ENCODE results near the gene EDAR.

EDAR gene

DNA sequence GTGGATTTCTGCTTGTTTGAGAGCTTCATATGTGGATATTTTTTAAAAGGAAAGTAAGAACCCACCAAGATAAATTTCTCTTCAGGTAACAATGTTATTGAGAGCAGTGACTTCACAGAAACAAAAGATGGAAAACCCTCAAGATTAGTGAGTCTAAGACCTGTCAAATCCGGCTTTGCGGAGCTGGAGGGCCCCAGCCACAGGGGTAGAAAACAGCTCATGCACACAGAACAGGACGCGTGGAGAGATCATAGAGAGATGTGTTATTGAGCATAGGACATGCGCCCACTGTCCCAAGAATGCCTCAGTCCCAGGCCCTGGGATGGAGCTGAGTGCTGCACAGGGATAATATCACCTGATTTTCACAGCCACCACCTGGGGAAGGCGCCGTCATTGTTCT is 21.3 kb downstream of the EDAR start:
- no peak for TF ChIP-seq CTCF (IDR thresholded peaks at IDR 0.05; ENCODE audit: extremely low read depth, insufficient read depth, missing control alignments)
- no peak for DNase-seq (ENCODE audit: low spot score)
- in situ Hi-C loops (cut with MboI; ENCODE audit: low pct_unique_long_range_greater_than_20kb, low sequenced_read_pairs, unreplicated experiment), result loop anchor here (25.0 kb wide), 1 partner anchor 105 kb away; no protein-coding TSS in a partner anchor

GRCh38 chr2:108965540-108966289 is 23.3 kb downstream of the EDAR start:
- DNase-seq (ENCODE audit: low spot score), result no peak
- no peak for TF ChIP-seq CTCF (IDR thresholded peaks at IDR 0.05; ENCODE audit: extremely low read depth, insufficient read depth, missing control alignments)
- in situ Hi-C loops (cut with MboI; ENCODE audit: low pct_unique_long_range_greater_than_20kb, low sequenced_read_pairs, unreplicated experiment), result loop anchor here (25.0 kb wide), 1 partner anchor 103 kb away; no protein-coding TSS in a partner anchor

DNA sequence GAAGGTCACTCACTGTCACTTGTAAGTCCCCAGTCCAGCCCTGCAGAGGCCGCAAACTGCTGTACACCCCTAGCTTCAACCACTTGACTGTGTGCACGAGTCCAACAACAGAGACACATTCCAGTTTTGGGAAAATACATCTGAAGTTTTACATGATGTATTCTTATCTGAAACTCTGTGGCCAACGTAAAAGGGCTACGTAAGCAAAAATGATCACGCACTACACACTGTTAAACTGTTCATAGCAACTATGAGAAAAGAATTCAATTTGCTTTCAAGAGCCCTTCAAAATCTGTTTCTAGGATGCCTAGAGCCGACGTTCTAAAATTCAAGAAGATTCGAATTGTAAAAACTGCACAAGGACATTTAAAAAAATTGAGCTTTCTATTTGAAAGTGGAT is 26.0 kb downstream of the EDAR start:
- DNase-seq (ENCODE audit: low spot score), result no peak
- in situ Hi-C loops (cut with MboI; ENCODE audit: low pct_unique_long_range_greater_than_20kb, low sequenced_read_pairs, unreplicated experiment), result loop anchor here (25.0 kb wide), 1 partner anchor 101 kb away; no protein-coding TSS in a partner anchor
- TF ChIP-seq CTCF (IDR thresholded peaks at IDR 0.05; ENCODE audit: extremely low read depth, insufficient read depth, missing control alignments), result no peak

GRCh38 chr2:108961796-108962195 is 27.2 kb downstream of the EDAR start:
- in situ Hi-C loops (cut with MboI; ENCODE audit: low pct_unique_long_range_greater_than_20kb, low sequenced_read_pairs, unreplicated experiment), result loop anchor here (25.0 kb wide), 1 partner anchor 99 kb away; no protein-coding TSS in a partner anchor

DNA sequence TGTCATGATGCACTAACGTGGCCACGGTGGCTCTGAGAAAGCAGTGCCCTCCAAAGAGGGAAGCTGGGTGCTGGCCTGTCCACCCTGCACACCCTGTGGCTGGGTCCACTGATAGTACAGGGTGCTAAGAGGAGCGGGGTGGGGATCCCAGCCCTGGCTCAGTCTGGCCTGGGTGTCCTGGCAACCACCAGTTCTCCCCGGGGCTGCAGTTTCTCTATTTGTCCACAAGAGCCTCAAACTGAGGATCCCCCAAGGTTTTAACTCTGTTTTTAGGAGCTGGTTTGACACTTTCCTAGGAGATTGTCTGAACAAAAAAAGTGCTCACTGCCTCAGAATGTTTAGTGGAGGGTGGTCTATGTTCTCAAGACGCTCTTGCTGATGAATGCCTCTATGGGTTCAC is 29.0 kb downstream of the EDAR start:
- in situ Hi-C loops (cut with MboI; ENCODE audit: low pct_unique_long_range_greater_than_20kb, low sequenced_read_pairs, unreplicated experiment), result loop anchor here (25.0 kb wide), 1 partner anchor 98 kb away; no protein-coding TSS in a partner anchor
- no peak for TF ChIP-seq CTCF (IDR thresholded peaks at IDR 0.05; ENCODE audit: extremely low read depth, insufficient read depth, missing control alignments)
- no peak for DNase-seq (ENCODE audit: low spot score)

More at GRCh38 chr2:108961796-108962195, 27.2 kb downstream of the EDAR start:
- no peak for TF ChIP-seq CTCF (IDR thresholded peaks at IDR 0.05; ENCODE audit: extremely low read depth, insufficient read depth, missing control alignments)
- DNase-seq (ENCODE audit: low spot score), result no peak

DNA sequence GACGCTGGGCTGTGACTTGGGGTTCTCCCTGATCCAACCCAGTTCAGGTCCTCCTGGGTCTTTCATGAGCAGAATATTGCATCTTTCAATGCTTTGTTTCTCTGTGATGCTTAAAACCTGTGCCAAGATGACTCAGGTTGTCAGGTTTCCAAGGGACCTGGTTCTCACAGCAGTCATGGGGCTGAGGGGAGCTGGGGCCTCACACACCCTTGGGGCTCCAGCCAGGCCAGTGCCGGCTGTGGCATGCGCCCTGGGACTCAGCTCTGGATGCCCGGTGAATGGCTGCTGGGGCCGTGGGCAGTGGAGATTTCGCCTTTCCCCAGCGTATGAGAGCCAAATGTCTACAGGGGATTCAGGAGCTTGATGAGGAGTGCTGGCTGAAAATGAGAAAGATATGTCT is 29.6 kb downstream of the EDAR start:
- no peak for DNase-seq (ENCODE audit: low spot score)
- no peak for TF ChIP-seq CTCF (IDR thresholded peaks at IDR 0.05; ENCODE audit: extremely low read depth, insufficient read depth, missing control alignments)
- in situ Hi-C loops (cut with MboI; ENCODE audit: low pct_unique_long_range_greater_than_20kb, low sequenced_read_pairs, unreplicated experiment), result loop anchor here (25.0 kb wide), 1 partner anchor 97 kb away; no protein-coding TSS in a partner anchor
